GM12801 (cell line): Measurements from ENCODE around the gene ZNF235.

Experiments
- CTCF ChIP-seq: IDR thresholded peaks from one replicate; pipeline ENCODE4 v1.5.1; 2011; ENCODE audit warnings: control low read depth; ENCODE audit not compliant: insufficient read length; ENCODE audit errors: extremely low read depth

The ZNF235 gene

GRCh38 chr19:44313231-44313630 lies 8.4 kb upstream of the ZNF235 start:
- TF ChIP-seq CTCF: no peak

GRCh38 chr19:44308011-44308410 lies 3.2 kb upstream of the ZNF235 start:
- no peak for TF ChIP-seq CTCF

DNA sequence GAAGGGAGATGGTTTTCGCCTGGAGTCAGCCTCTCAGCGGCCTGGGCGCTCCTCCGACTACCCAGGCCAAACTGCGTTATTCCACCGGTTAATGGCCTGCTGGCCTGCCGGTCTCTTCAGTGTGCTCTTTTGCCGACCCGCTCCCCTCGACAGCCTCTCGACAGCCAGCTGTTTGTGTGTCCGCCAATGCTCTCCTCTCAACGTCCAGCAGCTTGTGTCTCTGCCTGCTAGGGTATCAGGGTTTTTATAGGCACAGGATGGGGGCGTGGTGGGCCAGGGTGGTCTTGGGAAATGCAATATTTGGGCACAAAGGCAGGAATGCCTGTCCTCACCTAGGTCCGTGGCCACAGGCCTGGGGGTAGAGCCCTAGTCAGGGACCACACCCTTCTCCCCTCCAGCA lies 1.5 kb upstream of the ZNF235 start:
- TF ChIP-seq CTCF: no peak

DNA sequence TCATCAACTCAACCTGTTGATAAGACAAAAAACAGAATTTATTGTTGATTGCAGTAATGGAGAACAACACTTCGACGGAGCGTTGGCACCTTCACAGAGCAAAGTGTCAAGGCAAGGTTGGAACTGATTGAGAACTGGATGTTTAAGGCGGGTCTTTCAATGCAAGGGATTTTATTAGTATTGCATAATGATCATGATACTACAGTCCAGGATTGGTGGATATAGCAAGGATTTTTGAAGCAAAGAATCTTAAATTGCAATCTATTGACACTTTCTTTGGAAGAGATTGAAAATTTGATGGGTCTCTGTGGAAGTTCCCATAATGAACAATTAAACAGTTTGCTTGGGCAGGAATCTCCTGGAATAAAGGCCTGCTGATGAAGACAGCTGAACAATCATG lies 632 bp upstream of the ZNF235 start:
- TF ChIP-seq CTCF: no peak

GRCh38 chr19:44303976-44304568 lies 753 bp downstream of the ZNF235 start:
- no peak for TF ChIP-seq CTCF

GRCh38 chr19:44303320-44303719 lies 1.5 kb downstream of the ZNF235 start:
- no peak for TF ChIP-seq CTCF

- no peak for TF ChIP-seq CTCF
Measured at GRCh38 chr19:44284968-44285367, 19.9 kb downstream of the ZNF235 start.

DNA sequence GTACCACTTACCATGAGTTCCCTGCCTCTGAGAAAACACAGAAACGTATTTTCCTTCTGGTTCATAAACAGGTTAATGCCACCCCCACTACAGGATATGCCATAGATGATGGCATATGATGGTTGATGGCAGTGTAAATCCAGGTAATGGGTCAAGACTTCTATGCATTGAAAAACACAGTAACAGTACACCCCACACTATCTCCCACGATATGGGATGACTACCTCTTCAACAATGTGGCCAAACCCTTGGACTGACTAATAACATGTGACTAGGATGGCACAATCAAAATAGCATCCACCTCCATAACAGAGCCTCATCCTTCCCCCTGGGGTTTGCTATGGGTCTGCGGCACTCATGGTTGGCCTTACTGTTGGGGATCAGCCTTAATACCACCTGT lies 22.0 kb downstream of the ZNF235 start:
- TF ChIP-seq CTCF: no peak
